ENCODE results near the gene KRT76. TPM values are rescaled to one million over a fixed set of nuclear protein-coding genes. Genes with fewer than 3 reads are reported as not detected.

Gene KRT76
- total RNA-seq, 1 experiment from 2014 or later: not detected

GRCh38 chr12:52784909-52785308 lies 7.8 kb upstream of the KRT76 start:
- Histone ChIP-seq H3K14ac (ENCODE audit: insufficient read depth, low read length) (no peak overlapping the region), H4K8ac (replicated peaks; ENCODE audit: insufficient read length, low read depth, low read length) (no peak overlapping the region), H3K18ac (ENCODE audit: insufficient read length, low read depth, low read length) (no peak overlapping the region), H3K79me2 (ENCODE audit: insufficient read depth, low read length) (no peaks in the 10 kb centered on the region), H3K27me3 (ENCODE audit: insufficient read depth, low read length) (no peaks in the 10 kb centered on the region), H3K56ac (ENCODE audit: insufficient read length, low read depth, low read length) (no peak overlapping the region), H3T11ph (ENCODE audit: low read length) (no peak overlapping the region), H2BK5ac (ENCODE audit: insufficient read length, low read length) (no peak overlapping the region), H3K4ac (ENCODE audit: low read depth, low read length) (no peak overlapping the region), H4K5ac (ENCODE audit: insufficient read length, low read depth, low read length) (no peak overlapping the region), H3K27ac (ENCODE audit: insufficient read length, low read depth, low read length) (no peak overlapping the region), H2BK20ac (ENCODE audit: low read depth, low read length, poor library complexity, severe bottlenecking) (no peak overlapping the region), H2AK5ac (ENCODE audit: insufficient read length, low read length) (no peak overlapping the region), H3K4me1 (ENCODE audit: insufficient read depth, low read length) (no peaks in the 10 kb centered on the region), H3K9me3 (ENCODE audit: control insufficient read depth, low read depth, low read length) (no peaks in the 10 kb centered on the region), H2AFZ (ENCODE audit: low read length) (no peak overlapping the region), H2BK120ac (ENCODE audit: low read depth, low read length, poor library complexity, severe bottlenecking) (no peak overlapping the region), H3K79me1 (ENCODE audit: insufficient read depth, low read depth, low read length, poor library complexity, severe bottlenecking) (no peaks in the 10 kb centered on the region), H4K20me1 (ENCODE audit: control insufficient read depth, insufficient read depth, insufficient read length) (no peaks in the 10 kb centered on the region), H2BK15ac (ENCODE audit: low read depth, low read length) (no peak overlapping the region), H3K4me2 (ENCODE audit: insufficient read depth, insufficient read length, low read length) (no peak overlapping the region), H3K23me2 (ENCODE audit: insufficient read length, low read depth, low read length, poor library complexity, severe bottlenecking) (no peaks in the 10 kb centered on the region), H3K9ac (ENCODE audit: extremely low read depth, insufficient read length, low read length) (no peak overlapping the region), H2BK12ac (ENCODE audit: insufficient read length, low read depth, low read length) (no peak overlapping the region), H4K91ac (ENCODE audit: insufficient read length, low read depth, low read length) (no peak overlapping the region), H3K23ac (ENCODE audit: insufficient read length, low read depth, low read length) (no peak overlapping the region)
- H3K4me3 Mint-ChIP-seq: no peak overlapping the region
- peaks cover 21% of the 10 kb centered on the region for H3K27me3 Mint-ChIP-seq (ENCODE audit: low read depth)
- no CpG with 5 or more reads among the region's 3 CpGs for WGBS (ENCODE audit: extremely low coverage, insufficient read length, low lambda C conversion rate)
- no peak for TF ChIP-seq CTCF (conservative IDR thresholded peaks at IDR 0.05)
- DNase-seq: no peak
- H3K9me3 Mint-ChIP-seq: peaks cover 0 to 2% of the 10 kb centered on the region in 2 experiments; a peak in 2 of 5 replicates
- no peak overlapping the region for H3K27ac Mint-ChIP-seq
- H3K4me1 Mint-ChIP-seq: 0 out of 4 replicates have a peak, but pooled peaks cover 0 to 4% of the 10 kb centered on the region in 2 experiments
- no peaks in the 10 kb centered on the region for H3K36me3 Mint-ChIP-seq (ENCODE audit: insufficient read depth in 1 of 3, low read depth in 3 of 3)

All from H9 (cell line).